HepG2 (cell line): Measurements from ENCODE around the gene MEG3. TPM values are rescaled to one million over a fixed set of nuclear protein-coding genes. Genes with fewer than 3 reads are reported as not detected.

Source experiments
- ATAC-seq: fragments of 200-7000 bp; cut with Tn5 transposase; 3 replicates; pipeline ENCODE4 v1.9.1; 2020; ENCODE audit warnings: mild to moderate bottlenecking, moderate library complexity
- BruUV-seq: library from RNA; stranded (reverse); fragments of 400-500 nt; replicated peaks from 2 replicates; lab custom pipeline; 2021; lab: Mats Ljungman, UMichigan
- CTCF ChIA-PET: fragments of 300-600 bp; formaldehyde crosslinking; extraction: SDS; loops from one replicate; lab custom pipeline; 2021; ENCODE audit warnings: low total read pairs, inconsistent platforms, low intra/inter-chr PET ratio; lab: Yijun Ruan, JAX
- POLR2A ChIA-PET: fragments of 350-600 bp; sonication (Branson Sonifier 250); formaldehyde crosslinking; loops from one replicate; lab custom pipeline; 2020; ENCODE audit warnings: antibody characterized with exemption, inconsistent platforms; lab: Yijun Ruan, JAX
- DNase-seq: peaks from one replicate; pipeline ENCODE4 v3.0.0-alpha.2; 2015; ENCODE audit warnings: low spot score
- FAIRE-seq: peaks from 3 replicates; lab custom pipeline; 2011; peaks lifted over from hg19 to GRCh38; lab: Jason Lieb, UNC
- H2AFZ ChIP-seq: one replicate; pipeline ENCODE4 v1.6.1; 2011; ENCODE audit warnings: low read length, inconsistent platforms
- H3K27ac ChIP-seq: fragments of 300-600 bp; 3 replicates; pipeline ENCODE4 v1.8.0; 2011; ENCODE audit warnings: mixed run types, mild to moderate bottlenecking, mixed read lengths, low read length, inconsistent platforms; ENCODE audit not compliant: insufficient read depth; ENCODE audit errors: extremely low read length
- H3K27me3 ChIP-seq, 2 experiments: fragments of 200-600 bp in 1 of 2; 2 replicates in 1 of 2; 3 replicates in 1 of 2; pipeline versions ENCODE4 v1.6.0 to v1.8.0; 2011; ENCODE audit warnings: low read length in 2 of 2, mild to moderate bottlenecking in 2 of 2, moderate library complexity in 2 of 2, inconsistent platforms in 1 of 2; ENCODE audit not compliant: insufficient read depth in 2 of 2, control insufficient read depth in 1 of 2
- H3K36me3 ChIP-seq, 2 experiments: fragments of 200-600 bp in 1 of 2; replicated peaks in 1 of 2; 2 replicates in 1 of 2; 3 replicates in 1 of 2; pipeline versions ENCODE4 v1.5.1 to v1.8.0; 2011; ENCODE audit warnings: low read length in 2 of 2, inconsistent platforms in 1 of 2; ENCODE audit not compliant: insufficient read depth in 2 of 2, control insufficient read depth in 1 of 2
- H3K4me1 ChIP-seq: 2 replicates; pipeline ENCODE4 v1.5.1; 2012; ENCODE audit warnings: low read length, inconsistent platforms; ENCODE audit not compliant: insufficient read depth
- H3K4me2 ChIP-seq: 2 replicates; pipeline ENCODE4 v1.6.0; 2011; ENCODE audit warnings: low read depth, low read length, inconsistent platforms
- H3K4me3 ChIP-seq, 3 experiments: fragments of 200-600 bp in 1 of 3; sonication (generic), shearing (Covaris generic) in 1 of 3; replicated peaks in 1 of 3; 2 replicates each; pipeline ENCODE4 v1.5.1; 2011 to 2016; ENCODE audit warnings: low read length in 3 of 3, inconsistent platforms in 2 of 3, low read depth in 2 of 3, mild to moderate bottlenecking in 2 of 3, control low read depth in 1 of 3, mixed read lengths in 1 of 3; ENCODE audit not compliant: insufficient read depth in 1 of 3
- H3K79me2 ChIP-seq: one replicate; pipeline ENCODE4 v1.6.1; 2011; ENCODE audit warnings: low read length, inconsistent platforms; ENCODE audit not compliant: insufficient read depth
- H3K9ac ChIP-seq: 2 replicates; pipeline ENCODE4 v1.6.0; 2011; ENCODE audit warnings: mild to moderate bottlenecking, low read depth, low read length, inconsistent platforms; ENCODE audit not compliant: insufficient read depth
- H3K9me3 ChIP-seq: 2 replicates; pipeline ENCODE4 v1.5.1; 2012; ENCODE audit warnings: mild to moderate bottlenecking, low read length
- H4K20me1 ChIP-seq: 2 replicates; pipeline ENCODE4 v1.6.0; 2011; ENCODE audit warnings: inconsistent platforms, mild to moderate bottlenecking, low read length, moderate library complexity; ENCODE audit not compliant: insufficient read depth
- FIP1L1 ChIP-seq: fragments of 200-400 bp; formaldehyde crosslinking; IDR thresholded peaks from 2 replicates; pipeline ENCODE4 v1.6.1; 2018; ENCODE audit warnings: low read depth, mild to moderate bottlenecking, low read length, moderate library complexity, borderline replicate concordance; ENCODE audit not compliant: insufficient read depth
- HOXA3 ChIP-seq: sonication (generic); formaldehyde crosslinking; IDR thresholded peaks from 2 replicates; pipeline ENCODE4 v1.5.0; 2020; ENCODE audit warnings: missing genetic modification reagents
- ZNF772 ChIP-seq: sonication (generic); formaldehyde crosslinking; IDR thresholded peaks from 2 replicates; pipeline ENCODE4 v1.5.0; 2020; ENCODE audit warnings: mild to moderate bottlenecking, missing genetic modification reagents
- ZNF816 ChIP-seq: sonication (generic); formaldehyde crosslinking; IDR thresholded peaks from 2 replicates; pipeline ENCODE4 v1.8.0; 2022; ENCODE audit warnings: missing genetic modification reagents, mild to moderate bottlenecking, borderline replicate concordance
- WGBS: methylation state at CpG from one replicate; pipeline ENCODE4 v1.1.6; 2017; ENCODE audit warnings: low lambda C conversion rate; 5-methylcytosine and 5-hydroxymethylcytosine counted together
- in situ Hi-C: cut with HindIII; loops from 2 replicates; pipeline ENCODE4 v1.10.0; 2017; ENCODE audit warnings: low pct_unique_long_range_greater_than_20kb; ENCODE audit not compliant: extremely low pct_ligation_motif_present
- intact Hi-C: fragments of 100-400 bp; cut with micrococcal nuclease; formaldehyde crosslinking; loops from one replicate; pipeline ENCODE4 v1.10.0; 2022; ENCODE audit not compliant: unreplicated experiment
- polyA plus RNA-seq, 8 experiments: library from polyadenylated mRNA; depleted of rRNA in 3 of 8; stranded (reverse) in 7 of 8; unstranded in 1 of 8; fragments of >200 nt; fragmentation: Illumina TruSeq in 4 of 8; extraction: Trizol in 4 of 8; gene quantifications; 2 replicates each; pipeline versions ENCODE4 v1.2.1 to v1.2.3, GENCODE V29; 2011 to 2016; ENCODE audit warnings: low read depth in 4 of 8, missing spikeins in 1 of 8, mixed read lengths in 1 of 8; ENCODE audit not compliant: insufficient read depth in 1 of 8
- total RNA-seq, 5 experiments: library from RNA; depleted of rRNA; stranded (reverse); fragments of >200 nt; fragmentation: Illumina TruSeq; extraction: Trizol; gene quantifications; 2 replicates each; pipeline ENCODE4 v1.2.3, GENCODE V29; 2016; ENCODE audit warnings: low read depth in 1 of 5
- TF ChIP-seq, protein P1 (sequence below): sonication (generic); formaldehyde crosslinking; IDR thresholded peaks from 2 replicates; pipeline ENCODE4 v1.4.0; 2020; ENCODE audit warnings: low read depth, mild to moderate bottlenecking, missing genetic modification reagents
- TF ChIP-seq, protein P2 (sequence below): sonication (generic); formaldehyde crosslinking; IDR thresholded peaks from 2 replicates; pipeline ENCODE4 v1.5.1; 2020; ENCODE audit warnings: missing genetic modification reagents, mild to moderate bottlenecking, borderline replicate concordance
- TF ChIP-seq, protein P3 (sequence below): sonication (generic); formaldehyde crosslinking; IDR thresholded peaks from 2 replicates; pipeline ENCODE4 v1.5.1; 2020; ENCODE audit warnings: mild to moderate bottlenecking, missing genetic modification reagents
- TF ChIP-seq, protein P4 (sequence below): sonication (generic); formaldehyde crosslinking; IDR thresholded peaks from 2 replicates; pipeline ENCODE4 v1.4.0; 2020; ENCODE audit warnings: mild to moderate bottlenecking, low read depth, missing genetic modification reagents
- TF ChIP-seq, protein P5 (sequence below): sonication (generic); formaldehyde crosslinking; IDR thresholded peaks from 2 replicates; pipeline ENCODE4 v1.5.0; 2020; ENCODE audit warnings: mild to moderate bottlenecking, missing genetic modification reagents, borderline replicate concordance

MEG3 gene
- total and polyA plus RNA-seq, 2 of the 13 experiments (the other 11 are each of a cell fraction or from before 2014, with no cell fraction given), result 0.17 TPM; not detected in 1

DNA sequence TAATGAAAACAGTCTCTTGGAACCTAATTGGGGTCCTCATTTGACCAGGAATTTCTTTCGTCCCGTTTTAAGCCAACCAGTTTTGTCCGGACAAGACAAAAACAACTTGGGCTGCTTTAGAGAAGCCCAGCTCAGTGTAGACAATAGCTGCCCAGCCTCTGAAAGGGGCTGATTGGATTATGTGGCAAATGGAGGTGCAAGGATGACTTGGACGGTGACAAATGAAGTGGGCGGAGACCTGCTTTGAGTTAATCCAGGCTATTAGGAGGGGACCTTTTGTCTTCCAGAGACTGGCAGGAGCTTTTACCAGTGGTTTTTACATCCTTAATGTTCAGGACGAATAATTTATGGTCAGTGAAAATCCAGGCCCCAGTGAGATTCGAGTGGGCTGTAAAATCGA lies 4.8 kb downstream of the MEG3 start:
- no peak for ATAC-seq
- Histone ChIP-seq H3K4me3 (no peak overlapping the region), H3K4me1 (peaks cover 35% of the 10 kb centered on the region), H4K20me1 (no peaks in the 10 kb centered on the region), H3K27ac (no peak overlapping the region), H3K9me3 (peaks cover 4% of the 10 kb centered on the region; the same call in 1 of the 2 replicates), H3K4me2 (no peak overlapping the region), H2AFZ (no peak overlapping the region), H3K79me2 (no peaks in the 10 kb centered on the region), H3K27me3 (no peaks in the 10 kb centered on the region), H3K9ac (no peak overlapping the region), H3K36me3 (no peaks in the 10 kb centered on the region)
- FAIRE-seq, result no peak
- CTCF ChIA-PET, result no interaction called here
- intact Hi-C loops, result no loop called here
- WGBS, result 97% methylated on average over 8 of the region's 8 CpGs
- POLR2A ChIA-PET, result no interaction called here
- DNase-seq, result no peak
- no TSS peak for BruUV-seq
- in situ Hi-C loops, result no loop called here
- TF ChIP-seq FIP1L1 (no peak), HOXA3 (no peak), ZNF816 (CRISPR knock-in tag) (no peak), ZNF772 (no peak)
- TF ChIP-seq, protein P1, sequence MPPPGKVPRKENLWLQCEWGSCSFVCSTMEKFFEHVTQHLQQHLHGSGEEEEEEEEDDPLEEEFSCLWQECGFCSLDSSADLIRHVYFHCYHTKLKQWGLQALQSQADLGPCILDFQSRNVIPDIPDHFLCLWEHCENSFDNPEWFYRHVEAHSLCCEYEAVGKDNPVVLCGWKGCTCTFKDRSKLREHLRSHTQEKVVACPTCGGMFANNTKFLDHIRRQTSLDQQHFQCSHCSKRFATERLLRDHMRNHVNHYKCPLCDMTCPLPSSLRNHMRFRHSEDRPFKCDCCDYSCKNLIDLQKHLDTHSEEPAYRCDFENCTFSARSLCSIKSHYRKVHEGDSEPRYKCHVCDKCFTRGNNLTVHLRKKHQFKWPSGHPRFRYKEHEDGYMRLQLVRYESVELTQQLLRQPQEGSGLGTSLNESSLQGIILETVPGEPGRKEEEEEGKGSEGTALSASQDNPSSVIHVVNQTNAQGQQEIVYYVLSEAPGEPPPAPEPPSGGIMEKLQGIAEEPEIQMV (CRISPR knock-in tag), result no peak
- TF ChIP-seq, protein P2, sequence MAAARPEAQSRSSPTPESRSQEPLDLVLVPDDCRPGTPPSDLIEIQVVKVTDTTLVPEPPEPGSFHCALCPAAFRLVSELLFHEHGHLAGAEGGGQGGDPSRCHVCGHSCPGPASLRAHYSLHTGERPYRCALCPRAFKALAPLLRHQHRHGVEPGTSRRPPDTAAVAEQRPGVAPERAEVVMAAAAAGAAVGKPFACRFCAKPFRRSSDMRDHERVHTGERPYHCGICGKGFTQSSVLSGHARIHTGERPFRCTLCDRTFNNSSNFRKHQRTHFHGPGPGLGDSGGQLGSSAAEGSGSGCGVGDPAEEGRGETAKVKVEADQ (CRISPR knock-in tag), result no peak
- TF ChIP-seq, protein P3, sequence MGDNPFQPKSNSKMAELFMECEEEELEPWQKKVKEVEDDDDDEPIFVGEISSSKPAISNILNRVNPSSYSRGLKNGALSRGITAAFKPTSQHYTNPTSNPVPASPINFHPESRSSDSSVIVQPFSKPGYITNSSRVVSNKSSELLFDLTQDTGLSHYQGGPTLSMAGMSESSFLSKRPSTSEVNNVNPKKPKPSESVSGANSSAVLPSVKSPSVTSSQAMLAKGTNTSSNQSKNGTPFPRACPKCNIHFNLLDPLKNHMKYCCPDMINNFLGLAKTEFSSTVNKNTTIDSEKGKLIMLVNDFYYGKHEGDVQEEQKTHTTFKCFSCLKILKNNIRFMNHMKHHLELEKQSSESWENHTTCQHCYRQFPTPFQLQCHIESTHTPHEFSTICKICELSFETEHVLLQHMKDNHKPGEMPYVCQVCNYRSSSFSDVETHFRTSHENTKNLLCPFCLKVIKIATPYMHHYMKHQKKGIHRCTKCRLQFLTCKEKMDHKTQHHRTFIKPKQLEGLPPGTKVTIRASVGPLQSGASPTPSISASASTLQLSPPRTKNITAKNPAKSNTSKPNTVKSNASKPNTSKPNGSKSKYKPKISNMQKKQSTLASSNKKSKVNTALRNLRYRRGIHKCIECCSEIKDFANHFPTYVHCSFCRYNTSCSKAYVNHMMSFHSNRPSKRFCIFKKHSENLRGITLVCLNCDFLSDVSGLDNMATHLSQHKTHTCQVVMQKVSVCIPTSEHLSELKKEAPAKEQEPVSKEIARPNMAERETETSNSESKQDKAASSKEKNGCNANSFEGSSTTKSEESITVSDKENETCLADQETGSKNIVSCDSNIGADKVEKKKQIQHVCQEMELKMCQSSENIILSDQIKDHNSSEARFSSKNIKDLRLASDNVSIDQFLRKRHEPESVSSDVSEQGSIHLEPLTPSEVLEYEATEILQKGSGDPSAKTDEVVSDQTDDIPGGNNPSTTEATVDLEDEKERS (CRISPR knock-in tag), result no peak
- TF ChIP-seq, protein P4, sequence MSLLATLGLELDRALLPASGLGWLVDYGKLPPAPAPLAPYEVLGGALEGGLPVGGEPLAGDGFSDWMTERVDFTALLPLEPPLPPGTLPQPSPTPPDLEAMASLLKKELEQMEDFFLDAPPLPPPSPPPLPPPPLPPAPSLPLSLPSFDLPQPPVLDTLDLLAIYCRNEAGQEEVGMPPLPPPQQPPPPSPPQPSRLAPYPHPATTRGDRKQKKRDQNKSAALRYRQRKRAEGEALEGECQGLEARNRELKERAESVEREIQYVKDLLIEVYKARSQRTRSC, result no peak
- TF ChIP-seq, protein P5, sequence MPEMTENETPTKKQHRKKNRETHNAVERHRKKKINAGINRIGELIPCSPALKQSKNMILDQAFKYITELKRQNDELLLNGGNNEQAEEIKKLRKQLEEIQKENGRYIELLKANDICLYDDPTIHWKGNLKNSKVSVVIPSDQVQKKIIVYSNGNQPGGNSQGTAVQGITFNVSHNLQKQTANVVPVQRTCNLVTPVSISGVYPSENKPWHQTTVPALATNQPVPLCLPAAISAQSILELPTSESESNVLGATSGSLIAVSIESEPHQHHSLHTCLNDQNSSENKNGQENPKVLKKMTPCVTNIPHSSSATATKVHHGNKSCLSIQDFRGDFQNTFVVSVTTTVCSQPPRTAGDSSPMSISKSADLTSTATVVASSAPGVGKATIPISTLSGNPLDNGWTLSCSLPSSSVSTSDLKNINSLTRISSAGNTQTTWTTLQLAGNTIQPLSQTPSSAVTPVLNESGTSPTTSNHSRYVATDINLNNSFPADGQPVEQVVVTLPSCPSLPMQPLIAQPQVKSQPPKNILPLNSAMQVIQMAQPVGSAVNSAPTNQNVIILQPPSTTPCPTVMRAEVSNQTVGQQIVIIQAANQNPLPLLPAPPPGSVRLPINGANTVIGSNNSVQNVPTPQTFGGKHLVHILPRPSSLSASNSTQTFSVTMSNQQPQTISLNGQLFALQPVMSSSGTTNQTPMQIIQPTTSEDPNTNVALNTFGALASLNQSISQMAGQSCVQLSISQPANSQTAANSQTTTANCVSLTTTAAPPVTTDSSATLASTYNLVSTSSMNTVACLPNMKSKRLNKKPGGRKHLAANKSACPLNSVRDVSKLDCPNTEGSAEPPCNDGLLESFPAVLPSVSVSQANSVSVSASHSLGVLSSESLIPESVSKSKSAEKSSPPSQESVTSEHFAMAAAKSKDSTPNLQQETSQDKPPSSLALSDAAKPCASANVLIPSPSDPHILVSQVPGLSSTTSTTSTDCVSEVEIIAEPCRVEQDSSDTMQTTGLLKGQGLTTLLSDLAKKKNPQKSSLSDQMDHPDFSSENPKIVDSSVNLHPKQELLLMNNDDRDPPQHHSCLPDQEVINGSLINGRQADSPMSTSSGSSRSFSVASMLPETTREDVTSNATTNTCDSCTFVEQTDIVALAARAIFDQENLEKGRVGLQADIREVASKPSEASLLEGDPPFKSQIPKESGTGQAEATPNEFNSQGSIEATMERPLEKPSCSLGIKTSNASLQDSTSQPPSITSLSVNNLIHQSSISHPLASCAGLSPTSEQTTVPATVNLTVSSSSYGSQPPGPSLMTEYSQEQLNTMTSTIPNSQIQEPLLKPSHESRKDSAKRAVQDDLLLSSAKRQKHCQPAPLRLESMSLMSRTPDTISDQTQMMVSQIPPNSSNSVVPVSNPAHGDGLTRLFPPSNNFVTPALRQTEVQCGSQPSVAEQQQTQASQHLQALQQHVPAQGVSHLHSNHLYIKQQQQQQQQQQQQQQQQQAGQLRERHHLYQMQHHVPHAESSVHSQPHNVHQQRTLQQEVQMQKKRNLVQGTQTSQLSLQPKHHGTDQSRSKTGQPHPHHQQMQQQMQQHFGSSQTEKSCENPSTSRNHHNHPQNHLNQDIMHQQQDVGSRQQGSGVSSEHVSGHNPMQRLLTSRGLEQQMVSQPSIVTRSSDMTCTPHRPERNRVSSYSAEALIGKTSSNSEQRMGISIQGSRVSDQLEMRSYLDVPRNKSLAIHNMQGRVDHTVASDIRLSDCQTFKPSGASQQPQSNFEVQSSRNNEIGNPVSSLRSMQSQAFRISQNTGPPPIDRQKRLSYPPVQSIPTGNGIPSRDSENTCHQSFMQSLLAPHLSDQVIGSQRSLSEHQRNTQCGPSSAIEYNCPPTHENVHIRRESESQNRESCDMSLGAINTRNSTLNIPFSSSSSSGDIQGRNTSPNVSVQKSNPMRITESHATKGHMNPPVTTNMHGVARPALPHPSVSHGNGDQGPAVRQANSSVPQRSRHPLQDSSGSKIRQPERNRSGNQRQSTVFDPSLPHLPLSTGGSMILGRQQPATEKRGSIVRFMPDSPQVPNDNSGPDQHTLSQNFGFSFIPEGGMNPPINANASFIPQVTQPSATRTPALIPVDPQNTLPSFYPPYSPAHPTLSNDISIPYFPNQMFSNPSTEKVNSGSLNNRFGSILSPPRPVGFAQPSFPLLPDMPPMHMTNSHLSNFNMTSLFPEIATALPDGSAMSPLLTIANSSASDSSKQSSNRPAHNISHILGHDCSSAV (CRISPR knock-in tag), result no peak
